Adrenal gland (tissue), 5 donors: ENCODE measurements around the gene PRR20G.

Source experiments
- CTCF ChIP-seq, 6 experiments: fragments of 450-650 bp in 4 of 6; fragments of 200-600 bp in 2 of 6; sonication (generic) in 1 of 6; IDR thresholded peaks; 1 replicate in 5 of 6; 2 replicates in 1 of 6; pipeline versions ENCODE4 v1.5.1 to v1.8.0; 2016 to 2021; ENCODE audit warnings: antibody characterized with exemption in 6 of 6, mild to moderate bottlenecking in 2 of 6, moderate library complexity in 1 of 6
- POLR2A ChIP-seq, 2 donors: fragments of 450-650 bp; IDR thresholded peaks; one replicate each; pipeline ENCODE4 v1.6.1; 2017; ENCODE audit warnings: antibody characterized with exemption in 2 of 2, mild to moderate bottlenecking in 2 of 2, moderate library complexity in 1 of 2
- donor health status: DM: no; HTN: no; CAD: no.

- TF ChIP-seq CTCF (IDR thresholded peaks at IDR 0.05) (no peak), POLR2A (IDR thresholded peaks at IDR 0.05) (no peak)
These were observed 40.6 kb upstream of the PRR20G start for GRCh38 chr3:127328421-127328820.
